Measurements from ENCODE around the gene ANO8.
A peak's percentile ranks its signal among the peaks of the same experiment; 100 is the strongest.
"Not testable (repeated sequence)": the region's sequence is repeated elsewhere in the genome, so short reads cannot be mapped to it uniquely, and the experiment has no call there.

ANO8 gene, protein sequence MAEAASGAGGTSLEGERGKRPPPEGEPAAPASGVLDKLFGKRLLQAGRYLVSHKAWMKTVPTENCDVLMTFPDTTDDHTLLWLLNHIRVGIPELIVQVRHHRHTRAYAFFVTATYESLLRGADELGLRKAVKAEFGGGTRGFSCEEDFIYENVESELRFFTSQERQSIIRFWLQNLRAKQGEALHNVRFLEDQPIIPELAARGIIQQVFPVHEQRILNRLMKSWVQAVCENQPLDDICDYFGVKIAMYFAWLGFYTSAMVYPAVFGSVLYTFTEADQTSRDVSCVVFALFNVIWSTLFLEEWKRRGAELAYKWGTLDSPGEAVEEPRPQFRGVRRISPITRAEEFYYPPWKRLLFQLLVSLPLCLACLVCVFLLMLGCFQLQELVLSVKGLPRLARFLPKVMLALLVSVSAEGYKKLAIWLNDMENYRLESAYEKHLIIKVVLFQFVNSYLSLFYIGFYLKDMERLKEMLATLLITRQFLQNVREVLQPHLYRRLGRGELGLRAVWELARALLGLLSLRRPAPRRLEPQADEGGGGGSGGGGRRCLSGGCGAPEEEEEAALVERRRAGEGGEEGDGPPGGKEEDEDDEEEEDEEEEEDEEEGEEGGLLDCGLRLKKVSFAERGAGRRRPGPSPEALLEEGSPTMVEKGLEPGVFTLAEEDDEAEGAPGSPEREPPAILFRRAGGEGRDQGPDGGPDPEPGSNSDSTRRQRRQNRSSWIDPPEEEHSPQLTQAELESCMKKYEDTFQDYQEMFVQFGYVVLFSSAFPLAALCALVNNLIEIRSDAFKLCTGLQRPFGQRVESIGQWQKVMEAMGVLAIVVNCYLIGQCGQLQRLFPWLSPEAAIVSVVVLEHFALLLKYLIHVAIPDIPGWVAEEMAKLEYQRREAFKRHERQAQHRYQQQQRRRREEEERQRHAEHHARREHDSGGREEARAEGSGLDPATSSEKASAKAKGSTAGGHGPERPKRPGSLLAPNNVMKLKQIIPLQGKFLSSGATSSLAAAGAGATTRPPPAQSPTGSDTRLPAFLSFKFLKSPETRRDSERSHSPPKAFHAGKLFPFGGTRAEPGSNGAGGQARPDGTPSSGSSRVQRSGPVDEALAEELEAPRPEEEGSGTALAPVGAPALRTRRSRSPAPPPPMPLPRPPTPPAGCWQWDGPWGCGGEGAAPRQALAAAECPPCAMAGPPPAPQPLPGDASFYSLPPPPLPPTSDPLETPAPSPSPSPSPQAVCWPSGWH

DNA sequence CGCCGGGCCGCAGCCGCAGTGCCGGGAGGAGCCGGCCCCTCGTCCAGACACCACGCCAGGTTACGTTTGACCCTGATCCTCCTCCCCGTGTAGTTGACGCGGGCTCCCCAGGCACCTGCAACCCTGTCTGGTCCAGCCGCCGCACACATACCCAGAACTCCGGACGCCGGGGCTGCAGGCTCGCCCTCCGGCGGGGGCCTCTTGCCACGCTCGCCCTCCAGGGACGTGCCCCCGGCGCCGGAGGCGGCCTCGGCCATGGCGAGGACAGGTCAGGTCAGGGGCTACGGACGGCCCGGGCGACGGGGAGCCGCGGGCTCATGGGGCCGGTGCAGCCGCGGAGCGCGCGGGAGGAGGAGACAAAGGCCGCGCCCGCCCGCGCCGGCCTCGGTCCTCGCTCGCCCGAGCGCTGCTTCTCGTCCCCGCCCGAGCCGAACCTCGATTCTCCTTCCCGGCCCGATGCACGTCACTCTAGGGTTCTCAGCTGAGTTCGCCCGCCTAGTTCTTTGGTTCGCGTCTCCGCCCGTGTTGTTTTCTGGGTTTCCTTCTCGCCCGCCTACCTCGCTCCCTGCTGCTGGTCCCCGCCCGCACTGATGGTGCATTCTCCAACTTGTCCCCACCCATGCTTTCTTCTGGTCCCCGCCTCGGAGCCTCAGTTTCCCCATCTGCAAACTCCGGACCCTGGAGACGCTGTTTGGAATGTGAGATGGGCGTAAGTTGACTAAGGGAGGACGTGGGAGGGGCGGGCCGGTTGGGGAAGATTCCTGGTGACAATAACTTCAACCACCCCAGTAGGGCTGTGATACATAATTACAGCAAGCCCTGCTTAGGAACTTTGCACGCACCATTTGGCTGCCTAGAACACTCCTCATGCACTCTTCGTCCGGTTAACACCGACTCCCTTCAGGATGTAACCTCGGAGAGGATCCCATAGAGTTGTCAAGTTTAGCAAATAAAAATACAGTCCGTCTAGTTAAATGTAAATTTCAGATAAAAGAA lies at the start of gene ANO8:
Gene ANO8, minus strand, starts transcription at position 442 of the 996 bp plus-strand sequence. Its CDS starts 185 bp downstream, at position 257.
- DNase-seq, result peak; percentile 98

DNA sequence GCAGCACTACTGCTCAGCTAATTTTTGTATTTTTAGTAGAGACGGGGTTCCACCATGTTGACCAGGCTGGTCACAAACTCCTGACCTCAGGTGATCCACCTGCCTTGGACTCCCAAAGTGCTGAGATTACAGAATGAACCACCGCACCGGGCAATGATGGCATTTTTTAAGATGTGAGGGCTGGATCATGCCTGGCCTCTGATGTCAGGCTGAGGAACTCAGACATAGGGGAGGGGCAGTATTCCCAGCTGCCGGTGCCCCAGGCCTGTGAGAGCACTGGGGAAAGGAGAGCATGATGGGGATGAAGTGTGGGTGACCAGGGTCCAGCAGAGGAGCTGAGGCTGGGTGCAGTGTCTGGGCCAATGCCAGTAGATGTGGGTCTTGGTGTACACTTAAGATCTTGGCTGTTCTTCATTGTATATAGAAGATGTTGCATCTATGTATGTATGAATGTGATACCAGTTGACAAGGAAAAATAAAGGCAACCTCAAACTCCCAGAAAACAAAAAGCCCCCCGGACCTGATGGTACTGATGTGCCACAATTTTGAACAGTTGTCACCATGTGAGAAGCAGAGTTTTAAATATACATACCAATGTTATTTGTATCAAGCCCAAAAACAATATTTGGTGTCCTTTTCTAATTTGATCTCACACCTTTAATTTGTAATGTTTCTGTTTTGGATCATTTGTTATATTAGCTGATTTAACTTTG lies 45.9 kb upstream of the ANO8 start:
- no peak for DNase-seq

DNA sequence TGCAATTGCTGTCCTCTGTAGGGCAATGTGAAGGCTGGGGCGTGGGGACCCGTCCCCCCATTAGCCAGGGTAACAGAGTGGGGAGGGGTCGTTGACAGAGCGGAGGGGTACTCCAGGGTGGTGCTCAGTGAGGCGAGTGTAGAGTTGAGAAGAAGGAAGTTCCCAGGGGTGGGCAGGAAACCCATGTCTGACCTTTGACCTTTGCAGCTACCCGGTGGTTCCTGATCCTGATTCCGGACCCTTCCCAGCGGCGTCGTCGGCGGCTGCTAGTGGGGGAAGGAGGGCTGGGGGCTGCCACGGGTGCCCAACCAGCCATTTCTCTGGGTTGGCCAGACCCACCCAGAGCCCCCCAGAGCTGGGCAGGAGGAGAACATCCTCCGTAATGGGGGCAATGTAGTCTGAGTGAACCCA lies 44.6 kb upstream of the ANO8 start:
- DNase-seq, result no peak

DNA sequence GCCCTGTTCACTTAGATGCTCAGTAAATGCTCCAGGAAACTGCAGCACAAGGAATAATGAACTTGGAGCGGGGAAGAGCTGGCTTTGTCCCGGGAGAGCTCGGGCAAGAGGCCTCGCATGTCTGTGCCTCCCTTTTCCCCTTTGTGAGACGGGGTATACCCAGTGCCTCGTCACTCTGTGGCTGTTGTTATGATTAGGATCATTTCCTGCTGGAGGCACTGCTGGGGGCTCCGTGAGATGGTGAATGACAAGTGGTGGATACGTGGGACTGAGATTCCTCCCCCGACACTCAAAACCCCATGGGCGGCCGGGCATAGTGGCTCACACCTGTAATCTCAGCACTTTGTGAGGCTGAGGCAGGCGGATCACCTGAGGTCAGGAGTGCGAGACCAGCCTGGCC lies 43.6 kb upstream of the ANO8 start:
- DNase-seq, result no peak

DNA sequence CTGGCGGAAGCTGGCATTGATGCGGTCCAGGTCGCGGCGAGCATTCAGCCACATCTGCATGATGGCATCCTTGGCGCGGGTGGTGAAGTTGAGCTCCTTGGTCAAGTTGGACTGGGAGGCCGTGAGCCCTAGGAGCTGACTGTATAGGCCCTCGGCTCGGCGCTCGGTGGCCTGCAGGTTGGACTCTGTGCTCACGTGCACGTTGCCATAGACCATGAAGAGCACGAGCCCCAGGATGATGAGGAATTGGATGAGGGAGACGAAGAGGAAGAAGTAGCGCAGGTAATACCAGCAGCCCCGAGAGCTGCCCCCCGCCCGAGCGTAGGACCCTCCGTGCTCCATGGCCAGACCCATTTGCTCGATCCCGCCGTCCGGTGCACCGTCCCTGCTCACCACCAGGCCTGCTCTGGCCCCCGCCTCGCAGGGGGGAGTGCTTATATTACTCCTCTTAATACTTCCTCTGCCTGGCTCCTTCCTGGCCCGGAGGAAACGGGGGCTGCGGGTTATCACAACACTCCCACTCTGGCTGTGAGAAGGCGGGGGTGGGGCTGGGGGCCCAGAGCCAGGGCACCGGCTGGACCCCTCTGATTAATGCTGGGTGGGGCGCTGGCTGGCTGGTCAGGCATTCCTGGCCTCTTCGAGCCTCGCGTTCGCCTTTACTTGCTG lies 42.4 kb upstream of the ANO8 start, which contains the start of gene PLVAP:
Gene PLVAP, minus strand, starts transcription at position 408 of the 666 bp plus-strand sequence. Its CDS starts 54 bp downstream, at position 354.
- DNase-seq, result no peak

DNA sequence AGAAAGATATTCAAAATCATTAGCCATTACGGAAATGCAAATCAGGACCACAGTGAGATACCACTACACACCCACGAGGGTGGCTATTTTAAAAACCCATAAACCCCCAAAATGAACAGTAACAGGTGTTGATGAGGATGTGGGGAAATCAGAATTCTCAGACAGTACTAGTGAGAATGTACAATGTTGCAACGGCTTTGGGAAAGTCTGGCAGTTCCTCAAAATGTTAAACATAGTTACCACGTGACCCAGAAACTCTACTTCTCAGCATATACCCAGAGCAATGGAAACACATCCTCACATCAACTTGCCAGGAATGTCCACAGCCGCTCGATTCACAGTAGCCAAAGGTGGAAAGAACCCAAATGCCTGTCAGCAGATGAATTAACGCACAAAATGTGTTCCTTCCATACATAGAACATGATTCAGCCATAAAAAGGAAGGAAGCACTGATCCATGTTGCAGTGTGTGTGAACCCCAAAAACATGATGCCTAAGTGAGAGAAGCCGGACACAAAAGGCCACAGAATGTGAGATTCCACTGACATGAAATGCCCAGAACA lies 35.5 kb upstream of the ANO8 start:
- DNase-seq, result no peak

DNA sequence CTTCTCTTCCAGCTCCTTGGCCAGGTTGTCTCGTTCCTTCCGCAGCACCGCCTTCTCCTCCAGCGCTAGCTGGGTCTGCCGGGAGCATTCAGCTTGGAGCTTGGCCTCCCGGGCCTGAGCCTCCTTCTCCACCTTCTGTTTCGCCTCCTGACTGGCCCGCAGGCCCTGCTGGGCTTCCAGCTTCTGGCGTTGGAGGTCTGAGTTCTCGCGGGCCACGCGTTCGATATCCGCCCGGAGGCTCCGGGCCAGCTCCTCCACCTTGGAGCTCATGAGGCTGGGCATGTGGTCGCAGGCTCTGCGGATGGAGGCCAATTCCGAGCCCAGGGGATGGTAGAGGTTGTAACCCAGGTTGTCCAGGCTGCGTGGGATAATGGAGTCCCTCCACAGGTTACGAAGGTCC lies 30.7 kb upstream of the ANO8 start:
- no peak for DNase-seq

DNA sequence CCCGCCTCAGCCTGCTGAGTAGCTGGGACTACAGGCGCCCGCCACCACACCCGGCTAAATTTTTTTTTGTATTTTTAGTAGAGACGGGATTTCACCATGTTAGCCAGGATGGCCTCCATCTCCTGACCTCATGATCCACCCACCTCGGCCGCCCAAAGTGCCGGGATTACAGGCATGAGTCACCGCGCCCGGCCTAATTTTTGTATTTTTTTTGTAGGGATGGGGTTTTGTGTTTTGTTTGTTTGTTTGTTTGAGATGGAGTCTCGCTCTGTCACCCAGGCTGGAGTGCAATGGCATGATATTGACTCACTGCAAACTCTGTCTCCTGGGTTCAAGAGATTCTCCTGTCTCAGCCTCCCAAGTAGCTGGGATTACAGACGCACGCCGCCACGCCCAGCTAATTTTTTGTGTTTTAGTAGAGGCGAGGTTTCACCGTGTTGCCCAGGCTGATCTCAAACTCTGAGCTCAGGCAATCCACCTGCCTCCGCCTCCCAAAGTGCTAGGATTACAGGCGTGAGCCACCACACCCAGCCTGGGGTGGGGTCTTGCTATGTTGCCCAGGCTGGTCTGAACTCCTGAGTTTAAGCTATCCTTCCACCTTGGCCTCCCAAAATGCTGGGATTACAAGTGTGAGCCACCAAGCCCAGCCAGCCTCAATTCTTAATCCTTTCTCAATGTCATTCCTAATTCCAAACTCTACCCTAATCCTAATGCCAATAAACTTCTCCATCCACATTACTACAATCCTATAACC lies 29.4 kb upstream of the ANO8 start:
- DNase-seq, result not testable (repeated sequence)

DNA sequence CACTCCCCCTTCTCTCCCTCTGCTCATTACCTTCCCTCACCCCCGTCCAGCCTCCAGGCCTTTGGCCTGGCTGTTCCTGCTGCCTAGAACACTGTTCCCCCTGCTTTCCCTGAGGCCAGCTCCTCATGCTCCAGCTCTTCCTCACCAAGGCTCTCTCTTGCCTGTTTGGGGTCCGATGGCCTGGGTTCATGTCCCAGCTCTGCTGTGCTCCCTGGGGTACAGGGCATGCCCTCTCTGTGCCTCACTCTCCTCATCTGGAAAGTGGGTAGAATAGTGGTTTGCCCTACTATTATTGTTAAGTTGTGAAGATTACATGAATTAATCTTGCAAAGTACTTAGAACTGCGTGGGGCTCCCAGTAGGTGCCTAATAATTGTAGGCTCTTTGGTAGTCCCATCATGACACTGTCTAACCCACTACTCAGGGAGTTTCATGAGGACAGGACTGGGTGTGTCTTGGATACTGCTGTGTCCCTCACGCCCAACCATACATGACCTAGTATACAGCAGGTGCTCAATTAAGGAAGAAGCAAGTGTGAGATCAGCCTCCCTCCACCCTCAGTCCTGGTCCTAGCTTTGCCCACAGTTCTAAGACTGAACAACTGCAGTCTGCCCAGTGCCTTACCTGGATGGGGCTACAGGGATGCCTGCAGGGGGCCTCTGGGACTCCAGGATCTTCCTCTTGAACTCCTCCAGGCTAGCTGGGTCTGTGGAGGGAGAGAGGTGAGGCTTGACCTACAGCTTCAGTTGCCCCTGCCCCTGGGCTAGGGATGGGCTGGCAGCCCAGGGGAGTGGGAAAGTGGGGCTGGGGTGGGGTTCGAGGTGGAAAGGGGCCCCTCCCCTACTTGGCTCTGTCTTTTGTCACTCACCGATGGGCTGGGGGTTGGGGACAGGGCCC lies 25.5 kb upstream of the ANO8 start:
- no peak for DNase-seq

DNA sequence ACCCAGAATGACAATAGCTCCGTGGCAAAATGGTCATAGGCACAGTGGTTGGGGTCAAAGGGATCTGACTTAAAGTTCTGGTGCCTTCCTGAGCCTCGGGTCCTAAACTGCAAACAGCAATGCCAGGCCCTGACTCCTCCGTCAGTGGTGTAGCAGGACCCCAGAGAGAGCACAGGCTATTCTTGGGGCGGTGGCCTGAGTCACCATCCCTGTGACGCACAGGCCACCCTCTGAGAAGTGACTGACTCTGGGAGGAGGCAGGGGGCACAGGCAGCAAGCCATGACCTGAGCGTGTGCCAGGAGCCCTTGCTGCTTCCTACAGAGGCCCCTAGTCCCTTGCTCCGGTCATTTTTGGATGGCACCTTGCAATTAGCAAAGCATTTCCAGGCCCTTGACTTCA lies 23.7 kb upstream of the ANO8 start:
- DNase-seq, result no peak

DNA sequence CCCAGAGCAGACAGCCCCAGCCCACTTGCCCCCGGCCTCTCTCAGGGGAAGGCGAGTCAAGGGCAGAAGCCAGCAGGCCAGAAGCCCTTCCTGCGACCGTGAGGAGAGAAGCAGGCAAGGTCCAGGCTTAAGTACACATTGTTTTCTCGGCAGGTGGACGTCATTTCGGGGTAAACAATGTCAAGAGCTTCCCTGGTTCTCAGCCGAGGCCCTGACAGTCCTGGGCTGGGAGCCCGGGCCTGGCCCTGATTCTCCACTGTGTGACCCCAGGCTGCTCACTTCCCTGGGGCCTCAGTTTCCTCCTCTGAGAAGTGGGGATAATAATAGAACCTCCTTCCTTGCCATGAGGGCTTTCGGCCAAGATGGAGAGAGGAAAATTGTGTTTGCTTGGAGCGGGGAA lies 23.1 kb upstream of the ANO8 start:
- DNase-seq, result no peak

DNA sequence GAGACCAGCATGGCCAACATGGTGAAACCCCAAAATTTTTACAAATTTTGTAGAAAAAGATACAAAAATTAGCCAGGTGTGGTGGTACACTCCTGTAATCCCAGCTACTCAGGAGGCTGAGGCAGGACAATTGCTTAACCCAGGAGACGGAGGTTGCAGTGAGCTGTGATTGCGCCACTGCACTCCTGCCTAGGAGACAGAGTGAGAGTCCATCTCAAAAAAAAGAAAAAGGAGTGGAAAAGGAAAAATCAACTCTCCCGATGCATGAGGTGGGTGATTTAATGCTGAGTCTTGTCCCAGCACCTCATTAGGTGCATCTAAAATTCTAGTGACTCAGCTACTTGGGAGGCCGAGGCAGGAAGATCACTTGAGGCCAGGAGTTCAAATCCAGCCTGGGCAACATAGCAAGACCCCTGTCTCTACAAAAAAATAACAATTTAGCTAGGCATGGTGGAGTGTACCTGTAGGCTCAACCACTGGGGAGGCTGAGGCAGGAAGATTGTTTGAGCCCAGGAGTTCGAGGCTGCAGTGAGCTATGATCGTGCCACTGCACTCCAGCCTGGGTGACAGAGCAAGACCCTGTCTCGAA lies 22.5 kb upstream of the ANO8 start:
- DNase-seq, result no peak

DNA sequence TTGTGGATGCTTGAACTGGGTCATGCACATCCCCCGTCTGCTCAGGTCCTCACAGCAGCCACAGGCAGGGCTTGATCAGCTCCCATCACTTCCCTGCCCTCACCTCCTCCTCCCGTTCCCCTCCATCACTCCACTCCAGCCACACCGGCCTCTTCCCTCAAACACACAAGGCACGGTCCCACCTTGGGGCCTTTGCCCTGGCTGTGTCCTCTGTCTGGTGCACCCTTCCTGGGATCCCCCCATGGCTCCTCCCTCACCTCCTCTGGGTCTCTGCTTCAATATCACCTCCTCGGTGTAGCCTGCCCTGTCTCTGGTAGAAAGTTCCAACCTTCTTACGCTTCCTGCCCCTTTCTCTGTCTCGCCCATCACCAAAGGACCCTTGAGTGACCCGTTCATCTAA lies 18.7 kb upstream of the ANO8 start:
- no peak for DNase-seq

DNA sequence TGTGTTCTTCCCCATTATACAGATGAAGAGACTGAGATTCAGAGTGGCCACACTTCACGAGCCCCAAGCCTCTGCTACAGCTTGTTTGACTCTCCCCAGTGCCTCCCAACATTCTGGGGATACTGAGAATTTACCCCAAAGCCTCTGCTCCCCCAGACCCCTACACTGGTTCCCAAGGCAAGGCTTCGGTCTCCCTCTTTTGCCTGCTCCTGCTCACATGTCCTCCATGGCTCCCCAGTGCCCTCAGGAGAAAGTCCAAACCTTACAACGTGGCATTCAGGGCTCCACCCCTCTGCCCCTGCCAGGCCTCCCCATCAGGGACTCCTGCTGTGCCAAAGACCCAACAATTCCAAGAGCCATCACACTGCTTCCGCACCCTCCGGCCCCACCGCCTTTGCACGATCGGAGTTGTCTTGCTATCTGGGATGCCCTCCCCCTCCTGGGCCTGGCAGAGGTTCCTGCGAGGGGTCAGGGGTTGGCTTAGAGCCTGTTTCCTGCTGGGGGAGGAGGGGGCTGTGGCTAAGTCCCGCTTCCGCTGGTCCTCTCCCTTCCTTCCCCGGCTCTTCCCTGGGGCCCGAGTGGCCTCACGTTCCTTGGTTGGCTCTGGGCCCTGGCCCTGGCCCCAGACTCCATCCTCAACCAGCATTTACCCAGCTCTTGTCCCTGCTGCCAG lies 18.1 kb upstream of the ANO8 start:
- no peak for DNase-seq

DNA sequence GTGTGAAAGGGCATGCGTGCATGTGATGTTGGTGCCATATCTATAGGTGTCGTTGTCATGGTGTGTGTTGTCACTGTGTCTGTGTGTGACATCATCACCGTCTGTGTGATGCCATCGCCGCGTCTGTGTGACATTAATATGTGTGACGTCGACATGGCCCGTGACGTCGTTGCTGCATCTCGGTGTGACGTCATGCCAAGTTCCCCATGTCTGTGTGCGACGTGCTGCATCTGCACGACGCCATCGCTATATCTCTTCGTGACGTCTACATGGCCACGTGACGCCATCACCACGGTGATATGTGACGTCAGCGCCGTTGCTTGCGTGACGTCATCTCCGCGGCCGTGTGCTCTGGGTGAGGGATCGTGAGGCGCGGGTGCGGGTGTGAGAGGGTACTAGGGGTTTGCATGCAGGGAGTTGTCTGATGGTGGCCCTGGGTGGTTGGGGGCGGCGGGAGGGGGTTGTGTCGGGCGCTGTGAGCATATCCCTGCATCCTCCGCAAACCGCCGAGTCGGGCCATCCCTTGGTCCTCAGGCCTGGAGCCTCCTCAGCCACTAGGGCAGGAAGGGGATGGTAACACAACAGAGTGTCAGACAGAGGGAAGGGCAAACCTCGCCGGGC lies 17.3 kb upstream of the ANO8 start:
- no peak for DNase-seq

DNA sequence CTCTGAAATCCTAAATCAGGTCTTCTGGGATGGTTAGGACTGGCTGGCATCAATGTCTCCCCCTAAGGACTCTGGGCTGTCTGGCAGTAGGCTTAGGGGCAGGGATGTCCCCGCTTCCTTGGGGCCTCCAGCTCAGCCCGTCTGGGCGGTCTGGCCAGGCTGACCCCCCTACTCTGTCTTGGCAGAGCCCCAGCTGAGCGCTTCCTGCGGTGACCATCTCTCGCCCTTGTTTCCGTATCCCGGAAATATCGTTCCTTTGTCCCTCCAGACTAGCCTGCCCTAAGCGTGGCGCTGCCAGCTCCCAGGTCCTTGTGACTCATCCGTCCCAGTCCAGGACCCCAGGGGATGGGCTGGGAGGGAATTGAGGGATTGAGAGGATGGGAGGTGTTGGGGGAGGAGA lies 14.0 kb upstream of the ANO8 start:
- DNase-seq, result no peak

DNA sequence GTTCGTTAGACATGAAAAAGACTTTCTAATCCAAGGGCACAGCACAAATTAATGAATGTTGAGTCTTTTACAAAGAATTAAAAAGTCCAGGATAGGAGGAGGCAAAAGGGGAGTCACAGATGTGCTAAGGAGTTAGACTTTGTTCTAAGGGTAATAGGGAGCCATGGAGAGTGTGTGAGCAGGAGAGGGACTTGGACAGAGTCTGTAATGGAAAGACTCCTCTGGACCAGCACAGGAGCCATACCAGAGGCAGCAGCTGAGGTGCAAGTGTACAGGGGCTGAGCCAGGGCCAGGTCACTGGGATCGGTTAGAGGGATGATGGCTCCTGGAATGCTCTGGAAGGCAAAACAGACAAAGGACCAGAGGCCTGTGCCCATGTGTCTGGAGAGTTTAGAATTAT lies 13.2 kb upstream of the ANO8 start:
- DNase-seq, result no peak

Data from stimulated activated CD8-positive, alpha-beta memory T cell treated with anti-CD3 and anti-CD28 coated beads, Interleukin-4, amount 100 ng/mL, for 48 hours (primary cell).